Measurements from ENCODE around the gene PAX8.

DNA sequence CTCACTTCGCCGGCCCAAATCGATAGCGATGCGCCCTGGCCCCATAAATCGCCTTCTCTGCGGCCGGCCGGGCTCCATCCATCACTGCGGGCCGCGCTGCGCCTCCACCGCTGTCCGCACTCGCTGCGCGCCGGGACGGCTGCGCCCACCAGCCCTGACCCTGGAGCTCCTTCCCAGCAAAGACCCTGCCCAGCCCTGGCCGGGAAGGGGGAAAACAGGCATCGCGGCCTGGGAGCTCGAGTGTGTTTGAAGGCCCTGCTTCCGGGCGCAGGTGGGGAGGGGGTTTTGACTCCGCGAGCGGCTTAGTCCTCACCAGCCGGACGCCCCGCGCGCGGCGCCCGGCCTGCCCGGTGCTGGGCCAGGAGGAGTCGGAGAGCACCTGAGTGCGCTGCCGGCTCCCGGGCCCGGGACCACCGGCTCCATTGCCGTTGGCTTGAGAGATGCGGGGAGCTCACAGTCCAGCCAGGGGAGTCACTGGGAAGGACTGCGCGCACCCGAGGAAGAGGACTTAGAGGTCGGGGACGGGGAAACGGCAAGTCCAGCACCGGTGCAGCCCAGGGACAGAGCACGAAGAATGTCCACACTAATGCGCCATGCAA lies 1.1 kb downstream of the PAX8 start:
- no peak for TF ChIP-seq EZH2 (IDR thresholded peaks at IDR 0.05; ENCODE audit: borderline replicate concordance, low read length)
- TF ChIP-seq, protein P1, sequence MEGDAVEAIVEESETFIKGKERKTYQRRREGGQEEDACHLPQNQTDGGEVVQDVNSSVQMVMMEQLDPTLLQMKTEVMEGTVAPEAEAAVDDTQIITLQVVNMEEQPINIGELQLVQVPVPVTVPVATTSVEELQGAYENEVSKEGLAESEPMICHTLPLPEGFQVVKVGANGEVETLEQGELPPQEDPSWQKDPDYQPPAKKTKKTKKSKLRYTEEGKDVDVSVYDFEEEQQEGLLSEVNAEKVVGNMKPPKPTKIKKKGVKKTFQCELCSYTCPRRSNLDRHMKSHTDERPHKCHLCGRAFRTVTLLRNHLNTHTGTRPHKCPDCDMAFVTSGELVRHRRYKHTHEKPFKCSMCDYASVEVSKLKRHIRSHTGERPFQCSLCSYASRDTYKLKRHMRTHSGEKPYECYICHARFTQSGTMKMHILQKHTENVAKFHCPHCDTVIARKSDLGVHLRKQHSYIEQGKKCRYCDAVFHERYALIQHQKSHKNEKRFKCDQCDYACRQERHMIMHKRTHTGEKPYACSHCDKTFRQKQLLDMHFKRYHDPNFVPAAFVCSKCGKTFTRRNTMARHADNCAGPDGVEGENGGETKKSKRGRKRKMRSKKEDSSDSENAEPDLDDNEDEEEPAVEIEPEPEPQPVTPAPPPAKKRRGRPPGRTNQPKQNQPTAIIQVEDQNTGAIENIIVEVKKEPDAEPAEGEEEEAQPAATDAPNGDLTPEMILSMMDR (conservative IDR thresholded peaks at IDR 0.05 in 1 of 2, IDR thresholded peaks at IDR 0.05 in 1 of 2; ENCODE audit: extremely low read depth in 1 of 2, insufficient read depth in 1 of 2, low read depth in 1 of 2, low read length in 2 of 2), result no peak
